ENCODE measurements around the gene OR6S1.
"Not testable (repeated sequence)": the region's sequence is repeated elsewhere in the genome, so short reads cannot be mapped to it uniquely, and the experiment has no call there.

Gene OR6S1

DNA sequence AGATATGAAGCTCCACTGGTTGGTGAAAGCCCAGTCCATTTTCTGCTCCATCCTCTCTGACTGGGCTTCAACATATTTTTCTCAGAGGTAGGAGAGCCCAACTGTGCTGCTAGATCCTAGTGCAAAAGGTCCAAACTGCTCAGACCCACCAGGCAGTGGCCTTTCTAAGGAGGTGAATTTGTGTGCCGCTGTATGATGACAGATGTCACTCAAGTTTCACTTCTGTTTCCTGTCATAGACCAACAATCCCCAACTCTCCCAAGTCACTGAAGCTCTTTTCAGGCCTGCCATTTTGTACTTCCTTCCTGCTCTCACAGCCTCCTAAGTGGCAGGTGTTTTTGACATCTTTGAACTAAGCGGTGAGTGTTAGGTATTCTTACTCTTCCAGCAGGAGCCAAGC is 26.5 kb upstream of the OR6S1 start:
- no peak for FAIRE-seq

DNA sequence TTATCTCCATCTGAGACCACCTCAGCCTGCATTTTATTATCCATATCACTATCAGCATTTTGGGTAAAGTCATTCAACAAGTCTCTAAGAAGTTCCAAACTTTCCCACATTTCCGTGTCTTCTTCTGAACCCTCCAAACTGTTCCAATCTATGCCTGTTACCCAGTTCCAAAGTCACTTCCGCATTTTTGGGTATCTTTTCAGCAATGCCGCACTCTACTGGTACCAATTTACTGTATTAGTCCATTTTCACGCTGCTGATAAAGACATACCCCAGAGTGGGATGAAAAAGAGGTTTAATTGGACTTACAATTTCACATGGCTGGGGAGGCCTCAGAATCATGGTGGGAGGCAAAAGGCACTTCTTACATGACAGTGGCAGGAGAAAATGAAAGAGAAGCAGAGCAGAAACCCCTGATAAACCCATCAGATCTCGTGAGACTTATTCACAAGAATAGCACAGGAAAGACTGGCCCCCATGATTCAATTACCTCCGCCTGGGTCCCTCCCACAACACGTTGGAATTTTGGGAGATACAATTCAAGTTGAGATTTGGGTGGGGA is 25.0 kb upstream of the OR6S1 start:
- not testable (repeated sequence) for FAIRE-seq

DNA sequence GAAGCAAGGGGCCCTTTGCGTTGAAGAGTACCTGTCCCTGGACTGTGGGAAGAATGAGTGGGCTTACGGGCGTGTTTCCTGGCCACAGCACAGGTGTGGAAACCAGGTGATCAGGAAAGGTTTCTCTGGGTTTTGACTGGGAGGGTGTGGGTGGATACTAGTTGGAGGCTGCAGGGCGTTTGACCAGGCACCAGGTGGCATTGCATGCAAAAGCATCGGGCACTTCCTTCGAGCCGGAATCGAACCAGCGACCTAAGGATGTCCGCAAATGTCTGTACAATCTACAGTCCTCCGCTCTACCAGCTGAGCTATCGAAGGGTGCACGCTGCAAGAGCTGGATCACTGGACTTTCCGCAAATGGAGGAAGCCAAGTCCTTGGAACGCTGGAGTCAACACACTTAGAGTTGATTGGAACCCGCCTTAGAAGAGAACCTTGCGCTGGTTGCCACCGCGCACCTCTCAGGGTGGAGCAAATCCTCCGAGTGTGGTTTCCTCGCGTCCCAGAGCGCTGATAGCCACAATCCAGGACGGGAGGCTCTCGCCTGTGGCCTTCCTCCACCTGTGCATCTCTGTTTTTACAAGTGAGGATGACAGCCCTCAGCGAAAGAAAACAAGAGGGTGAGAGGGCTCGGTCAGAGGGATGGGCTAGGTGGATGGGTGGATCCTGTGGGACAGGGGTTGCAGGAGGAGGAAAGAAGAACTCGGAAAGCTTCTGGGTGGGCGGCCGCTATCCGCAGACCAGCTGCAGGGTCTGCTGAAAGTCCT is 21.7 kb upstream of the OR6S1 start:
- peak; percentile 49 for FAIRE-seq

GRCh38 chr14:20661197-20661596 is 19.7 kb upstream of the OR6S1 start:
- FAIRE-seq = no peak

GRCh38 chr14:20659813-20660395 is 18.4 kb upstream of the OR6S1 start:
- no peak for FAIRE-seq

- FAIRE-seq = no peak
Observed at GRCh38 chr14:20659336-20659735, 17.8 kb upstream of the OR6S1 start.

- no peak for FAIRE-seq
Observed at GRCh38 chr14:20658246-20658645, 16.8 kb upstream of the OR6S1 start.

GRCh38 chr14:20657216-20658211 is 16.0 kb upstream of the OR6S1 start:
- FAIRE-seq = no peak

GRCh38 chr14:20656274-20656673 is 14.8 kb upstream of the OR6S1 start:
- FAIRE-seq = no peak

- FAIRE-seq = no peak
Observed at GRCh38 chr14:20655851-20656250, 14.4 kb upstream of the OR6S1 start.

DNA sequence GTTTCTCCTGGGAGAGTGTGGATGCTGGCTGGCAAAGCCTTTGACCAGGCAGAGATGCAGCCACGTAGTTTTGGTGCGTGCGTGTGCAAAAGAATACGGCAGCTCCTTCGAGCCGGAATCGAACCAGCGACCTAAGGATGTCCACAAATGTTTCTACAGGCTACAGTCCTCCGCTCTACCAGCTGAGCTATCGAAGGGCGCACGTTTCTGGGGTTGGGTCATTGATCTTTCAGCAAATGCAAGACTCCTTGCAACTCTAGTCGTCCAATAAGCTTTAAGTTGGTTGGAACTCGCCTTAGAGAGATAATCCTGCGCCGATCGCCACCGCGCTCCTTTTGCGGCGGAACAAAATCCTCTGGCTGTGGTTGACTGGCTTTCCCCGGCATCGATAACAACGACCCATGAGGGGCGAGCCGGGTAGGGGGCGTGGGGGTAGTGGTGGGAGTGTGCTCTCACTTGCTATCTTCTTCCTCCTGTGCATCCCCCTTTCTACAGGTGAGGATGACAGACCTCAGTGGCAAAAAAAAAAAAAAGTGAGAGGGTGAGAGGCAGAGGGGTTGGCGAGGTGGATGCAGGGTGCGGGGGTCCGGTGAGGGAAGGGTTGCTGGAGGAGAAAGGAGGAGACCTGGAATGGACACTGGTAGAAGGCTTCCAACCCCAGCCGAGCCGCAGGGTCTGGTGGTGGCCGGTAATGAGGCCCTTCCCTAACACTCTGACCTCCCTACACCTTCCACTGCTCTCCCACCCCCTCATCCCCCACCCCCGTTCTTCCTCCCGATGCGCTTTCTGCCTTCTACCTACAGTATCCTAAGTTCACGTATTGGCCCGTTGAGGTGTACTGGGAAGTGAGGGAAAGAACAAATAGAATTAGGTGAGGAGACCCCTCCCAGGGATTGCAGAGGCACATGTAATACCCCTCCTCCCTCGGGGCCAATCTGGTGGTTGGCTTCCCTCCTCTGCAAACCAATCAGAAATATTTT is 11.8 kb upstream of the OR6S1 start:
- FAIRE-seq = no peak

GRCh38 chr14:20645481-20645880 is 4.0 kb upstream of the OR6S1 start:
- FAIRE-seq = no peak

DNA sequence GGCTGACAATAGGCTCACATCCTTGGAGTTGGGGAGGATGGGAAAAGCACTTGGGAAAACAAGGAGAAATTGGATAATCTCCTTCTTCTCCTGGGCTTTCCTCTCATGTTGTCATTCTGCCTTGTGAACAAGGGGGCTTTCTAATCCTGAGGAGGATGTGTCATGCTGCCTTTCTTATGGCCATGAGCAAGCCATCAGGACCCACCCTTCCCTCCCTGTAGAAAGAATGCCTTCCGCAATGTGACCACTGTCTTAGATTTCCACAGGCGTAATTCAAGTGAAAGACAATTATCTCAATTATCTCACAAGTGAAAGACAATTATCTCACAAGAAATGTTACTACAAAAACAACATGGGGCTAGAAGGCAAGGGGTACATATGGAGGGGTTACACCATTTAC is 3.0 kb upstream of the OR6S1 start:
- no peak for FAIRE-seq

GRCh38 chr14:20642755-20643154 is 1.3 kb upstream of the OR6S1 start:
- not testable (repeated sequence) for FAIRE-seq

DNA sequence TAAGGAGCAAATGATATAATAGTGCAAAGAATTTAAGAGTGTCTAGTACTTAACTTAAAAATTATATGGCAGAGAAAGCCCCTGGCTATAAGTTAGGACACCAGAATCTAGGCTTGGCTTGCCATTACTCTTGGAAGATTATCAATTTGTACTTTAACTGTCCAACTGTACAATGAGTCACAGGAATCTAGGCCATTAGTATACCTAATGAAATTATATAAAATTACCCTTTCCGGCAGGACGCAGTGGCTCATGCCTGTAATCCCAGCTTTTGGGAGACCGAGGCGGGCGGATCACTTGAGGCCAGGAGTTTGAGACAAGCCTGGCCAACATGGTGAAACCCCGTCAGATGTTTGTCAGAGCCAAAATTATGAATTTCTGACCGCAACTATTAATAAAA is 691 bp upstream of the OR6S1 start:
- FAIRE-seq = no peak

GRCh38 chr14:20632831-20633691 is 8.4 kb downstream of the OR6S1 start:
- FAIRE-seq = peak; percentile 44

- no peak for FAIRE-seq
Observed at GRCh38 chr14:20632448-20632830, 9.1 kb downstream of the OR6S1 start.

DNA sequence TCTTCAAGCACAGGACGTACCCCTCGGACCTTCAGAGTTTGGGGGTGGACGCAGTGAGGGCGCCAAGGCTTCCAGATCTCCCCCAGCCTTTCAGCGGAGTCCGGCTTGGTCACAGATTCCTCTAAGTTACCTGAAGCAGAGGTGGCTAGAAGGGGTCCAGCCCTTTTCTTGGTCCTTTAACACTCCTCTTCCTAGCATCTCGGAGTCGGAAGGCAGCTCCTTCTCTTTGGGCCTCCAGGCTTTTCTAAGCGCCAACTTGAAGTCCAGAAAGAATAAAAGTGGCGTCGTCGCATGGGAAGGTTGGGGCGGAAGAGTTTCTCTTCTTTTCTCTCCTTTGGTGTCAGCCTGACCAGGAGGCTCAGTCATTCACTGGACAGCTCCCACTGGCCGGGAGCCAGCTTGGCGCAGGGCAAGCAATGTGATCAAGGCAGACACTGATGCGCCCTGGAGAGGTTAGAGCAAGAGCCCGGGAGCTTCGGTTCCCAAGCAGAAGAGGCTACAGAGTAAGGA is 9.6 kb downstream of the OR6S1 start:
- FAIRE-seq = no peak

DNA sequence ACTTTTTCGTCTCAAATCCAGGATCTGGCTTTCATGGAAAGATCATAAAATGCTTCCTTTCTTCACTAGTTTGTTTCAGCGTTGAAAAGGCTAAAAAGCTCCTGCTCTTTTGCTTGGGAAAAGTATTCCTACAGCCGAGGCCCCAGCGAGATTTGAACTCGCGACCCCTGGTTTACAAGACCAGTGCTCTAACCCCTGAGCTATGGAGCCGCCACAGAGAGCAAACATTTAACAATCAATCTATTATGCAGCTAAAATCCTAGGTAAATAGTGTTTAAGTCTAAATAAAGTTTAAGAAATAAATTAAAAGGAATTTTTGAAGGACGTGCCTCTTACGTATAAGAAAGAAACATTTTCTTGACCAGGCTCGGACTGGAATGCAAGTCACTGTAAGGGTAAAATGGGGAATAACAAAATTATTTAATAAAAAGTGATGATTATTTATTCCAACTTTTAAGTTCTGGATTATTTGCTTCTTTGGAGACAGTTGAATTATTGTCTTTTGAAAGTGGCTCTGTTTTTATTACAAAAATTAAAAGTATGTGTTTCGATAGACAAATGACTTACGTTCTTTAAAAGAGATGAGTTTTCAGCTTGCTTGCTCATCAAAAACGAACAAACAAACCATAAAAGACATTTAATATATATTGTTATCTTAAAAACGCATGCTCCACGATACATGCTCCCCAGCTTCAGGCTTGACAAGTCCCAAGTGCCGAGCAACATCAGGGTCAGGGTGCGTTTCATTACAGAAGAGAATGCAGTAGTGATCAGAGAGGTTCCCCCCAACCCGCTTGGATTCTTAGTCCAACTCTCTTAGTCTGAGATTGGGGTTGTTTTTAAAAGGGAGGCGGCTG is 10.2 kb downstream of the OR6S1 start:
- no peak for FAIRE-seq

Measured in A204.1 (cell line).